Ishikawa (cell line): ENCODE results near the gene CACNA1G.

Experiments used
- CEBPB ChIP-seq: IDR thresholded peaks from 2 replicates; pipeline ENCODE4 v1.6.1; 2012
- CREB1 ChIP-seq: IDR thresholded peaks from 2 replicates; pipeline ENCODE4 v1.6.1; 2012; ENCODE audit warnings: low read depth
- EP300 ChIP-seq: IDR thresholded peaks from 2 replicates; pipeline ENCODE4 v1.6.1; 2012; ENCODE audit warnings: borderline replicate concordance
- FOXM1 ChIP-seq: IDR thresholded peaks from 2 replicates; pipeline ENCODE4 v1.6.1; 2012; ENCODE audit warnings: low read depth, borderline replicate concordance
- TAF1 ChIP-seq: IDR thresholded peaks from 2 replicates; pipeline ENCODE4 v1.6.1; 2012; ENCODE audit warnings: low read depth, mild to moderate bottlenecking
- YY1 ChIP-seq: IDR thresholded peaks from 2 replicates; pipeline ENCODE4 v1.6.1; 2012; ENCODE audit warnings: low read depth
- ZBTB7A ChIP-seq: IDR thresholded peaks from 2 replicates; pipeline ENCODE4 v1.6.1; 2012; ENCODE audit warnings: low read depth
- TF ChIP-seq, protein P1 (sequence below): IDR thresholded peaks from 2 replicates; pipeline ENCODE4 v1.6.1; 2012
- TF ChIP-seq, protein P2 (sequence below): IDR thresholded peaks from 2 replicates; pipeline ENCODE4 v1.6.1; 2012; ENCODE audit warnings: low read depth, mild to moderate bottlenecking
- TF ChIP-seq, protein P3 (sequence below): IDR thresholded peaks from 2 replicates; pipeline ENCODE4 v1.6.1; 2012

DNA sequence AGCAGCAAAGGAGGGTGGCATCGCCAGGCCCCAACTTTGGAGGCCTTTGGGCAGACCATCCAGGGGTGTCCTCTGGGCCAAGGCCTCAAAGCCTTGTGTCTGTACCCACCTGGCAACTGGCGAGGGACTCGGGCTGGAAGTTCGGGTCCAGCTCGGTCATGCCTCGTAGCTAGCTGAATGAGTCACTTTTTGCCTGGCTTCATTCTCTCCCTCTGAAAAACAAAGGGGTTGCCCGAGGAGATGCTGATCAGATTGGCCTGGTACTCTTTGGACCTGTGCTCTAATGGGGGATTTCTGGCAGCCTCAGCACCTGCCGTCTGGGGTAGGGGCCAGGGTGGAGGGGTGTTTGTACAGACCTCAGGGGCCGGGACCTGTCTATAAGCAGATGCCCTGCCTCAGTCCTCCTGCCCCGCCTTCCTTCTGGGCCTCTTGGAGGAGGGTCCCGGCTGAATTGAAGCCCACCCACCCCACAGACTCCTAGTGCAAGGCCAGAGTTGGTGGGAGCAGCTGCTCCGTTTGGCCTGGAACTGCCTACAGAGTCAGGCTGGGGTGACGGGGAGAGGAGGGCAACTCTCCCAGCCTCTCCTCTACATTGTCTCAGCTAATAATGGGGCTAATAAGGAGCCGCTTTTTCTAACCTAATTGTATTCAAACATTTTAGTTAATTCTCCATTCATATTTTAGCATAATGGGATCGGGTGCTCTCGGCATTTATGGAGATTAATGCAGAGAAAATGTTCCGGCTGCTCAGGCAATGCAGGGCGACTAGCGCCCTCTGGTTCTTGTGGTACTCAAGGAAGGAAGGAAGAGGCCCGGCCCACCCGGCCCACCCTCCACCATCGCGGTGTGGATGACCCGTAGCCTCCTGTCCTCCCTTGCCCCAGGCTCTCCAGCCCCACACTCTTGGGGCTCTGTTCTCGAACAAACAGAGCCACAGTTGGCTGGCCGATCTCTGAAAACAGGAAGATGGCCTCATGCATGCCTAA, 52.8 kb downstream of the CACNA1G start:
- no peak for TF ChIP-seq FOXM1
- TF ChIP-seq, protein P1, sequence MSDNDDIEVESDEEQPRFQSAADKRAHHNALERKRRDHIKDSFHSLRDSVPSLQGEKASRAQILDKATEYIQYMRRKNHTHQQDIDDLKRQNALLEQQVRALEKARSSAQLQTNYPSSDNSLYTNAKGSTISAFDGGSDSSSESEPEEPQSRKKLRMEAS, result no peak
- TF ChIP-seq, protein P2, sequence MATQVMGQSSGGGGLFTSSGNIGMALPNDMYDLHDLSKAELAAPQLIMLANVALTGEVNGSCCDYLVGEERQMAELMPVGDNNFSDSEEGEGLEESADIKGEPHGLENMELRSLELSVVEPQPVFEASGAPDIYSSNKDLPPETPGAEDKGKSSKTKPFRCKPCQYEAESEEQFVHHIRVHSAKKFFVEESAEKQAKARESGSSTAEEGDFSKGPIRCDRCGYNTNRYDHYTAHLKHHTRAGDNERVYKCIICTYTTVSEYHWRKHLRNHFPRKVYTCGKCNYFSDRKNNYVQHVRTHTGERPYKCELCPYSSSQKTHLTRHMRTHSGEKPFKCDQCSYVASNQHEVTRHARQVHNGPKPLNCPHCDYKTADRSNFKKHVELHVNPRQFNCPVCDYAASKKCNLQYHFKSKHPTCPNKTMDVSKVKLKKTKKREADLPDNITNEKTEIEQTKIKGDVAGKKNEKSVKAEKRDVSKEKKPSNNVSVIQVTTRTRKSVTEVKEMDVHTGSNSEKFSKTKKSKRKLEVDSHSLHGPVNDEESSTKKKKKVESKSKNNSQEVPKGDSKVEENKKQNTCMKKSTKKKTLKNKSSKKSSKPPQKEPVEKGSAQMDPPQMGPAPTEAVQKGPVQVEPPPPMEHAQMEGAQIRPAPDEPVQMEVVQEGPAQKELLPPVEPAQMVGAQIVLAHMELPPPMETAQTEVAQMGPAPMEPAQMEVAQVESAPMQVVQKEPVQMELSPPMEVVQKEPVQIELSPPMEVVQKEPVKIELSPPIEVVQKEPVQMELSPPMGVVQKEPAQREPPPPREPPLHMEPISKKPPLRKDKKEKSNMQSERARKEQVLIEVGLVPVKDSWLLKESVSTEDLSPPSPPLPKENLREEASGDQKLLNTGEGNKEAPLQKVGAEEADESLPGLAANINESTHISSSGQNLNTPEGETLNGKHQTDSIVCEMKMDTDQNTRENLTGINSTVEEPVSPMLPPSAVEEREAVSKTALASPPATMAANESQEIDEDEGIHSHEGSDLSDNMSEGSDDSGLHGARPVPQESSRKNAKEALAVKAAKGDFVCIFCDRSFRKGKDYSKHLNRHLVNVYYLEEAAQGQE, result no peak
- TF ChIP-seq EP300, result no peak
- no peak for TF ChIP-seq CEBPB
- no peak for TF ChIP-seq YY1
- no peak for TF ChIP-seq ZBTB7A
- no peak for TF ChIP-seq TAF1
- TF ChIP-seq CREB1, result no peak
- TF ChIP-seq, protein P3, sequence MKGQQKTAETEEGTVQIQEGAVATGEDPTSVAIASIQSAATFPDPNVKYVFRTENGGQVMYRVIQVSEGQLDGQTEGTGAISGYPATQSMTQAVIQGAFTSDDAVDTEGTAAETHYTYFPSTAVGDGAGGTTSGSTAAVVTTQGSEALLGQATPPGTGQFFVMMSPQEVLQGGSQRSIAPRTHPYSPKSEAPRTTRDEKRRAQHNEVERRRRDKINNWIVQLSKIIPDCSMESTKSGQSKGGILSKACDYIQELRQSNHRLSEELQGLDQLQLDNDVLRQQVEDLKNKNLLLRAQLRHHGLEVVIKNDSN, result no peak
